NOMO-1 treated with dmso at 0.1 percent for 144 hours (cell line): ENCODE data around the gene CAMKMT.

Experiments used
- DNase-seq: peaks from one replicate; lab custom pipeline; 2025; ENCODE audit not compliant: unreplicated experiment; lab: John Stamatoyannopoulos, UW

Gene CAMKMT

DNA sequence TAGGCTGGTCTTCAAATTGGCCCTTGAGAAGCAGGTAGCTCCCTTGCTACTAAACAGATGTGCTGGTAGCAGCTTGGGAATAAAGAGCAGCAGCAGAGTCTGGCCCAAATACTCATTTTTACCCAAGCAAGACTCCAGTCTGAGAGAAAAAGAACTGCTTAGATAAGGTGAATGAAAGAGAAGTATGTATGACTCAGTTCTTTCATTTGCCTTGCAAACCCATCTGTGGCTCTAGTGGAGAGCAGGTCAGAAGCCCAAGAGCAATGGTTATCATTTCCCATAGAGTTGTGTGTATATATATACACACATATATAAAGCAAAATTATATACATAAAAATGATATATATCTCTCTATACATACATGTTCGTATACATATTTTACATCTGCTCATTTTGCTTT, 80.3 kb downstream of the CAMKMT start:
- DNase-seq = no peak

DNA sequence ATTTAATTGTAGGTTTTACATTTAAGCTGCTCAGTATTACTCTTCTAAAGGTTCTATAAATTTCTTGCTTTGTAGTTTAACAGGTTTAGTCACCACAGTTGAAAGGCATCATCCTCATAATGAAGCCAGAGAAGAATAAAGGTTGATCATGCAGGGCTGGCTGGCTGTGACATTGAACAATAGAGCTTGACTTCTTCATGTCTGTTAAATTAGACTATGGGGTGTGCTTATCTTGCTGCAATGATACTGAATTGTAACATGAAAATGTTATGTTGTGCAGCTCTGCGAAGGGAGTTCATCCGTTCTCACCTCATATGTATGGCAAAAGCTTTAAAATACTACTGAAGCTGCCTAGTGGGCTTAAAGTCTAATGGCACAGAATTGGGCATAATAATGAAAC, 81.8 kb downstream of the CAMKMT start:
- no peak for DNase-seq

DNA sequence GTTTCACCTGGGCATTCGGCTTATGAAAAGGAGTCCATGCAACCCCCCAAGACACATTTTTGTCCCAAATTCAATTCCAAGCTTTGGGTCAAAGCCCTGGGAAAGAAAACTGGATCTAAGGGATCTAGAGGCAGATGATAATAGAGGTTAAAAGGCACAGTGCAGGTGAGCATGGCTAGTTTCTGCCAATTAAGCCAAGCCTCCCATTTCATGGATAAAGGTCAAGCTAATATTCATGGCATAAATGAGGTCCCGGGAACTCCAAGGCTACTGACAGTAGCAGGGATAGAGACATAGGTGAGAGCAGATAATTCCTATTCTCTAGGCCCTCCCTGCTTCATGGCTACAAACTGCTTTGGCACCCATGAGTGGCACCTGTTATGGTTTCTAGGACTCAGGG, 83.1 kb downstream of the CAMKMT start:
- no peak for DNase-seq

DNA sequence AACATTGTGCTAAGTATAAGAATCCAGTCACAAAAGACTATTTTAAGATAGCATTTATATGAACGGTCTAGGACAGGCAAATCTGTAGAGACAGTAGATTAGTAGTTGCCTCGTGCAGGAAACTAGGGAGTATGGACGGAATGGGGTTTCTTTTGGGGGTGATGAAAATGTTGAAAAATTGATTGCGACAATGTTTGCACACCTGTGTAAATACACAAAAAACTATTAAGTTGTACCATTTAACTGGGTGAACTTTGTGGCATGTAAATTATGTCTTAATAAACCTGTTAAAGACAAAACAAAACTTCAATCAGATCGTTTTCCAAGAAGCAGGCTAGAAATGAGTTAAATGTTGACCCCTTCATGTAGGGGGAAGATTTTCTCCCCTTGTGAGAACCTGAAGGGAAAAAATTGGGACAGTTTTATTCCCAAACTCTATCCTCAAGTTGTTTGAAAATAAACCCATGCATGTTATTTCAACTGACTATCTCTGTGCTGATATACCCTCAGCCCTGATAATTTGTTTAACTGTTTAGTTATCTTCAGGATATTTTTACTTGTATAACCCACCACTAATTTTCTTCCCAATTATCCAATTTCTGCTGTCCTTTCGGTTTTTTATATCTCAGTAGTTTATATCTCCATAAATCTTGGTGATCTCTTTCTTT, 87.2 kb downstream of the CAMKMT start:
- DNase-seq = no peak

DNA sequence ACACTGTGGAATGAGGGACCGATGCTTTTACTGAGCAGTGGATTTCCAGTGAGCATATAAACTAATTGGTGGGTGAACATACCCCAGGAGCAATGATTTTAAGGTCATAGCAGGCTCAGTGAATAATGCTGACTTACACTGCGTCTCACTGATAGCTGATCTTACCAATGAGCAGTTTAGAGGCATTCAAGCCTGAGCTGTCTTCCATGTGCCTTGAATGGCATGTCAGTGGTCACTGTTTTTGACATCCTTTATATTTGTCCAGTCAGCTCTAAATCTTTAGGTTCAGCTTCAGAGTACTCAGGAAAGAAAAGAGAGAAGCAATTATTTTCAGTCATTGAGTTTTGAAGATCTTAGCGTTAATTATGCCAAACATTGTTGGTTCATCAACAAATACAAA, 88.3 kb downstream of the CAMKMT start:
- no peak for DNase-seq

DNA sequence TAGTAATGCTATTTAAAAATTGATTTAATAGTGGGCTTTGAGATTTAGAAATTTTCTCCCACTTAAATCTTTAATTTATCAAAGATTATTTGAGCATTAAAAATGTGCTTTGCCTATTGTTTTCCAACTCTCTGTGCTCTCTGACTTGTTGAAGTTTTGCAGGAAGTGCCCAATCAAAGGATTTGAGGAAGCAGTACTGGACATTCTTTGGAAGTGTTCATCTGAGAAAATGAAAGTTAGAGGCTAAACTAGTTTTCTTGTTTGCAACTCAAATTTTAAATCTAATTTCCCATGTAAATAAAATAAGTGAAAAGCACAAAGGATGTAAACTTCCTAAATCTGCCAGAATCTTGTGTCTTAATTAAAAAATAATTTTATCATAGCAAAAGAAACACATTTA, 89.1 kb downstream of the CAMKMT start:
- DNase-seq = no peak

DNA sequence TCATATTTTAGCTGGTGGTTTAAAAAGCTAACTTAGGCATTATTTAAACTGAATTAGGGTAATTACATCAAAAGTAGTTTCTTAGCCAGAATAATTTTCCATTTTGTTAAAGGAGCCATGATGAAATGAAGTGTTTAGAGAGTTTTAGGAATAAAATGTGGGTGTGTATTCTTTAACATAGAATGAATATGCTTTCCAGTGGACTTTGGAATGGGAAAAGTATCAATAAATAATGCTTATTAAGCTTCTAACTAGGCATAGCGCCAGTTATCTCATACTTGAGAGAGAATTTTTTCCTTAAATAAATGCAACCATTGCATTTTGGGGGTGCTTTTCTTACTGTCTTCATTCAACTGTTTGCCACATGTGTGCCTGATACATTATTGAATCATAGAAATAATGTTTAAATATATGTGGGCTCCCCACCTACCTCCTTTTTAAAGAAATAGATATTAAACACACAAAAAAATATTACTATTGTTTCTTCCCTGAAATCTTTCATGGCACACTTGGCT, 90.4 kb downstream of the CAMKMT start:
- no peak for DNase-seq

DNA sequence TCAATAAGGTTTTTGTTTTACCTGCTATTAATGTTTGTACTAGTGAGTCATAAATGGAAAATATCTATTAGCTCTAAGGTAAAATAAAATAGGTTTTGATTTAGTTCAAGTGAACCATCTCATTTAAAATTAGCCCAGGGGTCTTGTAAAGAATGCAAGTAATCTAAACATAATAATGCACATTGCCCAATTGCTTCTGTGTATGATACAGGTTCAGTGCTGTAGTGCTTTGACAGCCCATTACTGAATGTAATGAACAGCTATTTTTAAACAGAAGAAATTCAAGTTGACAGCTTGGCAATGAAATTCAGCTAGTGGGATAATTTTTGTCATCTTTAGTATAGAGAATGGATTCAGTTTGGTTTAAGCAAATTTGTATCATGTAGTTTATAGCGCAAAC, 91.5 kb downstream of the CAMKMT start:
- DNase-seq = no peak

DNA sequence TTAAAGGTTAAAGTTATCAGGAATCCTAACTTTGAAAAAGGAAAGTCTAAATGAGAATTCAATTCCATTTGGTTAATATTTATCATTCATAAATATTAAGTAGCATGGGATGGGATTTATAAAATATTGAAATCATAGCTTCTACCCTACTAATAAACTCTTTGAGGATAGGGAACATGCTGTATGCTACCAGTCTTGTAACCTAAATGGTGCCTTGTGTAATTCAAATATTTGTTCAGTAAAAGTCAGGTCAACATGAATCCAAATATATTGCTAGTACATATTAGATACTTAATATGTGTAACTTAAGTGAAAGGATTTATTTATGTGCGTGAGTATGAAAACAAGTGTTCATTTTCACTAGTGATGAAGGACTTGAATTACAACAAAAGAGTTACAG, 94.1 kb downstream of the CAMKMT start:
- DNase-seq = no peak

DNA sequence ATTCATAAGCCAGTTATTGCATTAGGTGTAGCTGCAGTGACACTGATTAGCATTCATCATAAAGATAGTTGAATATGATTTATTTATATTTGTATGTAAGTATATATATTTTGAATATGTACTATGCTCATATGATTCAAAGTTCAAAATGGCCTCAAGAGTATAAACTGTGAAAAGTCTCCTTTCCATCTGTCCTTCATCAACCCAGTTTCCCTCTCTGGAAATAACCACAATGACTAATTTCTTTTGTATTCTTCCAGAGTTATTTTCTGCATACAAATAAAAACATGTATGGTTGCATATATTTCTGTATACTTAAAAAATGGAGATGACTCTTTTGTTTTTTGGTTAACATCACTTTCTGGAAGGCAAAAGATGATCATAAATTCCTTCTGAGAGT, 95.2 kb downstream of the CAMKMT start:
- DNase-seq = no peak

DNA sequence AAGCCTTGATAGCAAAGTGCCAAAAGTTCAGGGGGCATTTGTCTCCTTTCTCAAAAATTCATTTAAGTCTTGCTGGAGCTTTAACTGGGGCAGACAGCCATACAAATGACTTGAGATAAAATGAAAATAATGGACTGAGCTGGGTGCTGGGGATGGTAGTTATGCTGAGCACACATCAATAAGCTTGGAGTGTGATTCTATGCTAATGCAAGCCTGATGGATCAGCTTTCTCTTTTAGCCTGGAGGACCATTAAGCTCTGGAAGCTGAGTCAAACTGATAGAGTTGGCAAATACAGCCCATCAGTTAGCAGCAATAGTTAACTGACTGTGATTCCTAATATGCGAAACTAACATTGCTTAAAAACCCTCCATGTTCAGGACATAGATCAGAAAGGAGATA, 98.0 kb downstream of the CAMKMT start:
- no peak for DNase-seq

DNA sequence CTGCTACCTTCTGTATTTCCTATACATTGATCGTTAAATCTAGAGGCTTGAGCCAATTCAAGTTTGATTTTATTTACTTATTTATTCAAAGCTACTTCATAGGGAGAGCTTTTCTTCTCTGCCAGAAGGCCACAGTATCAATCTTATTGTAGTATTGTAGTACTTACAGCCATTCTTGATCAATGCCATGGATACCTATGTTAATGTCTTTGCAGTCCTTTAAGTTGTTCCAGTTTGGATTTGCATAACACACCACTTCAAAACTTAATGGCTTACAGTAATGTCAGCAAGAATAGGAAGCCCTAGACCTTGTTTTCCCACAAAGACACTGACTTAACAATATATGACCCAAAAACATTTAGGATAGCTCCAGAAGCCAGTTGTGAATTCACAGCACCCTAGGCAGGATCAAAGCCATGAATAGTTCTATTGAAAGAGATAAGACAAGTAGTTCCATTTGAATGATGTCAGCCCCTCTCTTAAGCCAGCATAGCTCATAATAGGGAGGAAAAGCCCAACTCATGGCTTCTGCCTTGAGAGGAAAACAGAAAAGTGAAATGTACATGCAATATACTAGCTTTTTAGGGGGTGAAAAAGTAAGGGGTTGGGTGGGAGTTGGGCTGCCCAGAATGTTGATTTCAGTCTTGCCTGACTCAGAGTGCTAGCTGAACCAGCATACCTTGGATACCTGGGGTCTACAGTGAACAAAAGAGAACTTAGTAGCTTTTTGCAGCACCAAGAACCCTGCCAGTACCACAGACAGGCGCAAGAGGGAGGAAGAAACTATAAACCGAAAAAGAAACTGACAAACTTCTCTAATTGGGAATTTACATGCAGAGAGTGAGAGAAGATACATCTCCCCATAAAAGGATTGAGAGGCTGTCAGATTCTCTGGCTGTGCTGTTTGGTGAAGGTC, 101.4 kb downstream of the CAMKMT start:
- no peak for DNase-seq

DNA sequence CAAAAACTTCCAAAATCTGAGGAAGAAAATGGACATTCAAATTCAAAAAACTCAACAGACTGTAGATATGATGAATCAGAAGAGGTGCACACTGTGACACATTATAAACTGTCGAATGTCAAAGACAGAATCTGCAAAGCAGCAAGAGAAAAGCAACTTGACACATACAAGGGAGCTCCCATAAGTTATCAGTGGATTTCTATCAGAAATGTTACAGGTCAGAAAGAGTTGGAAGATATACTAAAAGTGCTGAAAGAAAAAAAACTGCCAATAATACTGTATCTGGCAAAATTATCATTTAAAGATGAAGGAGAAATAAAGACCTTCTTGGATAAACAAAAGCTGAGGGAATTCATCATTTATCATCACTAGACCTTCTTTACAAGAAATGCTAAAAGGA, 102.7 kb downstream of the CAMKMT start:
- no peak for DNase-seq

DNA sequence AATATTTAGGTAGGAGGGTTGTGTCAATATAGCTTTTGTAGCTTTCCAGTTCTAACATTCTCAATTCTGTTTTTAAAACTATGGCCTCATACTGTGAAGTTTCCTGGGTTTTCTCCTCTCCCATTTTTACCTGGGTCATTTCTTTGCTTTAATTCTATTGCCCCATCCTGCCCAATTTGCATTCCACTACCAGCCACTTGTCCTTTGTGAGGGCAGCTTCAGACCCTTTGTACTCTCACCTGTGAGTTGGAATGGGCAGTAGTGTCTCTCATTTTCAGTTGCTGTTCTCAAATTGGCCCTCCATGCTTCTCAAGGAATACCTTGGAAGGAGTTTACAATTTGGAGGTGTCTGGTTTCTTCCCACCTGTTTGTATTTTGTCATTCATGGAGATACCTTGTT, 108.4 kb downstream of the CAMKMT start:
- DNase-seq = no peak

DNA sequence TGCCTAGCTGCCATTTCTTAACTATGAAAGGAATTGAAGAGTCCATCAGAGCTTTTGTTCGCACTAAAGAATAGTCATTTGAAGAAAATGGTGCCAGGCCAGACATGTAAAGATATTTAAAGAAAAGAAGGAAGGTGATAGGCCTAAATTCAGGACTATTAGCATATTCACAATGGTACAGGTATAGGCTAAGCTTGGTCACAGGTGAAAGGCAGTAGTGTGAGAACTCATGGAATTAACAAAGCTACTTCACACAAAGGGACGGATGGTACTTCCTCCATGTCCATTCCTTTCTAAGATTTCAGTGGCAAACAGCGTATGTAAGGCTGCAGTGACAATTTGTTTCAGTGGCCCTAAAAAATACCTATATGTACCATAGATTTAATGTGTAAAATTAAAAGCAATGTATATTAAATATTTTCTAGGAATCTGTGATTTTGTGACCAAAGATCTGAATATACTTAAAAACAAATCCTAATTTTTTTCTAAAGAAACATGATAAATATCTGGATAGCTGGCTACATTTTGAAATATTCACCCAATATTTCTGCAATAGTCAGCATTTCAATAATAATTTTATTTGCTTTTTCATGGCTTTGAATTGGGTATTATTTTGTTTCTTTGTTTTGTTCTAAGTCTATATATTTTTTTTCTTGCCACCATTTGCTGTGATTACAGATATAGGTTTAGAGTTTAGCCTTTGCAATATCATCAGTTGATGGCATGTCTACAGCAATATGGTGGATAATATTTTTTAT, 116.1 kb downstream of the CAMKMT start:
- no peak for DNase-seq

DNA sequence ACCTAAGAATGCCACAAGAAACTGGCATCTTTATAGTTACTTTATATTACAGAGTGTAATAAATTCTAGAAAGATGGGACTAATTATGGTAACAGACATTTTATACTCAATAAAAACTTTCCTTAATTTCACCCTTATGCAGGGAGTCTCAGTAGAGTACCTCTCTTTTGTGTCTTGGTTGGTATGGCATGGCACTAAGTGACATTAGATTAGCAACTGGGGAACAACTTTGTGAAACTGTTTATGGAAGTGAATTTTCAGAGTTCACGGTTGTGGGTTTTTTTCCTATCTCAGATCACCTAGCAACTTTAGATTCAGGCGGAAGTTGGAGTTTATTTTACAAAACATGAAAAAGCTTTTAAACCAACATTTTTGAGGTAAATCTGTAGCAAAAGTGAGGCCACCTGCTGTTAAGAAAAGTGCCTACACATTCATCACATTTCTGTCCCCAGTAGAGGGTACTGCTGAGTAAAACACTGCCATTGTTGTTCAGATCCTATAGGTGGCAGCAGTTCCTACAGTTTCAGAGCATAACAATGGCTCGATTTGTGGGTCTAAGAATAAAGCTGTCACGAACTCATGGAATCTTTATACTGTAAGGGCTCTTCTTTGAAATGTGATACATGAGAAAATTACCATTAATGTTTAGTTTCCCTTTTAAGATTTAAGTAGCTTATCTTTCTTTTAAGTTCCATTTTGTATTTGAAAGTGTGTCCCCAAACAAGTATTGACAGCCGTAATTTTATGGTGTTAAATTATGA, 117.6 kb downstream of the CAMKMT start:
- DNase-seq = peak; percentile 54

DNA sequence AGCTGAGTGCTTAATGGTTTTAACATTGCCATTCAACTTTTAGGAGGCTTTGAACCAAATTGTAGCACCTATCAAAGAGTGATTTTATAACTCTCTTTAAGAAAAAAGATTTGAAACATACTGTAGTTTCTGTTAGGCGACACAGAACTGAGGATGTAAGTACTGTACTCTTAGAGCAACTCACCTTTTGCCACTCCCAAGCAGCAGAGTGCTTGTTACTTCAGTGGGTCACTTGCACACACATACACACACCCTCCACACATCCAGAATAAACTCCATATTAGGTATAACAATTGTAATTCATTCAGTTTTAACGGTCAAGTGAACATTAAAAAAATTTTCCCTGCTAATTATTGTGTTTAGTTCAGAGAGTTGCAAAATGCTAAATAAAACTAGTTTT, 118.3 kb downstream of the CAMKMT start:
- DNase-seq = no peak

DNA sequence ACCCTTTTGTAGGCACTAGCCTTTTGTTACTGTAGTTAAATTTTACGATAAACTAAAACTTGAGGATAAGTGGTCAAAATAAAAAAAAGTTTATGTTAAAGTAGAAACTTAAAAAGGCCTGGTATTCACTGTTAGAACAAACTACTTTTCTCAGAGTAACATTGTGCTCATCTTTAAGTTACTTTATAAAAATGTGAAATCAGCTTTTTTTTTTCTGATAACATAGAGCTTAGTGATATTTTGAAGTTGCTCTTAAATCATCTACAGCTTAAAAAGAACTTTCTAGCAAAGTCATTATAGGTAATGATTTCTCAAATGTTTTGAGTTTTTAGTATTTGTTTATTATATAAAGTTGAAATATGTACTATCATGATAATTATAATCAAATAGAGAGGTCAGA, 125.3 kb downstream of the CAMKMT start:
- DNase-seq = no peak

DNA sequence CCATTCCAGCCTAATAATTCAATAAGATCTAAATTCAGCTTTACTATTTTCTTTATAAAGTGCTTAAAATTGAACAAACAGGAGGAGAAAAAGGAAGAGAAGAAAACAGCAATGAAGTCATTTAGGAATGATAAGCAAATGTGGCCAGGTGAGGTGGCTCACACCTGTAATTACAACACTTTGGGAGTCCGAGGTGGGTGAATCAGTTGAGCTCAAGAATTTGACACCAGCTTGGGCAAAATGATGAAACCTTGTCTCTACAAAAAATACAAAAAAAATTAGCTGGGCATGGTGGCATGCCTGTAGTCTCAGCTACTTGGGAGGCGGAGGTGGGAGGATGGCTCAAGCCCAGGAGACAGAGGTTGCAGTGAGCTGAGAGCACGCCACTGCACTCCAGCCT, 129.0 kb downstream of the CAMKMT start:
- DNase-seq = no peak

DNA sequence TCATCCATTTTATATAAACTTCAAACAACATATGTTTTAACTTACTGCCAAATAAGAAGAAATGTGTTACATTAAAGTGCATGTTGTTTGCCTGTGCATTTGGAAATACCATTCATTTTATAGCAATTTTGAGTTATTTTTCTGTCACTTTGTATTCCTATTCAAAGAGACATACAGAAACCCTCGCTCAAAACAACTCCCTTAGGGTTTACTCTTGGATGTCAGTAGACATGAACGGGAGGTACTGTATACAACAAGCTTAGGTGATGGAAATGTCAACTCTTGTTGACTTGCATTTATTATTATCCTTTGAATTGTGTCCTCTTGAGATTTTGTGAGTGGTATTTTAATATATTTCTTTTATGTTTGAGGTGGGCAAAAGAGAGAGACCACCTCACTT, 132.3 kb downstream of the CAMKMT start:
- no peak for DNase-seq

DNA sequence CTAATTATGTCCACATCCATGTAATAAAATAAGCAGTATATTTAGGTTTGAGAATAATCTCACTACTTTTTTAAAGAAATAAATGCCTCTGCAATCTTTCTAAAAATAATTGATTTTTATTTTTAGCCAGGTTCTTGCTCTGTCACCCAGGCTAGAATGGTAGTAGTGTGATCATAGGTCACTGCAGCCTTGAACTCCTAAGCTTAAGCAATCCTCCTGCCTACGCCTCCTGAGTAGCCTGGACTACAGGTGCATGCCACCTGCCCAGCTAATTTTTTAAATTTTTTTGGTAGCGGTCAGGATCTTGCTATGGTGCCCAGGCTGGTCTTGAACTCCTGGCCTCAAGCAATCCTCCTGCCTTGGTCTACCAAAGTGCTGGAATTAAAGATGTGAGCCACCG, 133.3 kb downstream of the CAMKMT start:
- DNase-seq = no peak
